OCI-LY7 (cell line): ENCODE data around the gene NIPAL1. TPM values are rescaled to one million over a fixed set of nuclear protein-coding genes. Genes with fewer than 3 reads are reported as not detected.
A peak's percentile ranks its signal among the peaks of the same experiment; 100 is the strongest.

ENCODE experiments used
- BruUV-seq: library from RNA; stranded (reverse); fragments of 400-500 nt; replicated peaks from 2 replicates; lab custom pipeline; 2021; lab: Mats Ljungman, UMichigan
- CTCF ChIA-PET: fragments of 300-600 bp; sonication (Branson Sonifier 250); formaldehyde crosslinking; loops from one replicate; lab custom pipeline; 2022; ENCODE audit warnings: antibody characterized with exemption; ENCODE audit not compliant: unreplicated experiment; lab: Charles Lee
- POLR2A ChIA-PET: fragments of 300-600 bp; sonication (Branson Sonifier 250); formaldehyde crosslinking; loops from one replicate; lab custom pipeline; 2022; ENCODE audit warnings: antibody characterized with exemption; lab: Charles Lee
- DNase-seq: peaks from one replicate; pipeline ENCODE4 v3.0.0-alpha.2; 2015; ENCODE audit warnings: low spot score
- H2AFZ ChIP-seq: fragments of 200-600 bp; sonication (generic), shearing (Covaris generic); 2 replicates; pipeline ENCODE4 v1.6.1; 2014; ENCODE audit warnings: mild to moderate bottlenecking, antibody characterized with exemption, low read length, moderate library complexity
- H3K27ac ChIP-seq: fragments of 200-600 bp; sonication (generic); 2 replicates; pipeline ENCODE4 v1.5.1; 2014; ENCODE audit warnings: mixed run types, low read depth, mild to moderate bottlenecking, moderate library complexity, low read length, inconsistent platforms; ENCODE audit not compliant: poor library complexity, severe bottlenecking
- H3K36me3 ChIP-seq: fragments of 200-600 bp; sonication (generic); 2 replicates; pipeline ENCODE4 v1.6.1; 2014; ENCODE audit warnings: mild to moderate bottlenecking, antibody characterized with exemption, low read length, moderate library complexity, mixed read lengths; ENCODE audit not compliant: insufficient read depth
- H3K4me1 ChIP-seq: fragments of 200-600 bp; sonication (generic); 2 replicates; pipeline ENCODE4 v1.5.1; 2014; ENCODE audit warnings: mild to moderate bottlenecking, low read length; ENCODE audit not compliant: insufficient read depth, poor library complexity, severe bottlenecking
- H3K4me2 ChIP-seq: fragments of 200-600 bp; sonication (generic); 2 replicates; pipeline ENCODE4 v1.6.1; 2014; ENCODE audit warnings: mild to moderate bottlenecking, low read length
- H3K4me3 ChIP-seq: fragments of 200-600 bp; sonication (generic); 2 replicates; pipeline ENCODE4 v1.5.1; 2014; ENCODE audit warnings: mild to moderate bottlenecking, low read depth, low read length; ENCODE audit not compliant: poor library complexity, severe bottlenecking
- H3K79me2 ChIP-seq: fragments of 200-600 bp; sonication (generic); 2 replicates; pipeline ENCODE4 v1.6.1; 2016; ENCODE audit warnings: low read depth, mild to moderate bottlenecking, low read length, moderate library complexity, mixed read lengths; ENCODE audit not compliant: insufficient read depth
- H3K9me2 ChIP-seq: fragments of 200-600 bp; sonication (generic); 2 replicates; pipeline ENCODE4 v1.6.1; 2016; ENCODE audit warnings: mild to moderate bottlenecking, low read length, mixed read lengths; ENCODE audit not compliant: insufficient read depth
- H3K9me3 ChIP-seq: fragments of 200-600 bp; sonication (generic); 2 replicates; pipeline ENCODE4 v1.6.1; 2014; ENCODE audit warnings: mild to moderate bottlenecking, mixed run types, low read length, mixed read lengths
- H4K20me1 ChIP-seq: fragments of 200-600 bp; sonication (generic); 2 replicates; pipeline ENCODE4 v1.6.1; 2014; ENCODE audit warnings: mild to moderate bottlenecking, antibody characterized with exemption, low read length, moderate library complexity, mixed read lengths; ENCODE audit not compliant: insufficient read depth
- EZH2phosphoT487 ChIP-seq: fragments of 200-600 bp; sonication (generic); IDR thresholded peaks from 2 replicates; pipeline ENCODE4 v1.6.1; 2018; ENCODE audit warnings: low read depth, borderline replicate concordance, mild to moderate bottlenecking, mixed run types, antibody characterized with exemption, low read length, moderate library complexity, mixed read lengths
- intact Hi-C: fragments of 100-400 bp; cut with micrococcal nuclease; formaldehyde crosslinking; loops from one replicate; pipeline ENCODE4 v1.10.0; 2022; ENCODE audit not compliant: unreplicated experiment
- total RNA-seq, 2 experiments: library from RNA; depleted of rRNA in 1 of 2; stranded (reverse); fragments of >200 nt in 1 of 2; shearing (Covaris generic) in 1 of 2; gene quantifications; 2 replicates each; pipeline ENCODE4 v1.2.3, GENCODE V29; 2014 to 2022
- TF ChIP-seq, protein P1 (sequence below): fragments of 200-600 bp; sonication (generic); conservative IDR thresholded peaks from 2 replicates; pipeline ENCODE4 v1.5.1; 2014; ENCODE audit warnings: mild to moderate bottlenecking, antibody characterized with exemption, low read length, moderate library complexity, mixed read lengths

The NIPAL1 gene
- total RNA-seq, 2 experiments from 2014 or later = 0.28 to 1.9 TPM

DNA sequence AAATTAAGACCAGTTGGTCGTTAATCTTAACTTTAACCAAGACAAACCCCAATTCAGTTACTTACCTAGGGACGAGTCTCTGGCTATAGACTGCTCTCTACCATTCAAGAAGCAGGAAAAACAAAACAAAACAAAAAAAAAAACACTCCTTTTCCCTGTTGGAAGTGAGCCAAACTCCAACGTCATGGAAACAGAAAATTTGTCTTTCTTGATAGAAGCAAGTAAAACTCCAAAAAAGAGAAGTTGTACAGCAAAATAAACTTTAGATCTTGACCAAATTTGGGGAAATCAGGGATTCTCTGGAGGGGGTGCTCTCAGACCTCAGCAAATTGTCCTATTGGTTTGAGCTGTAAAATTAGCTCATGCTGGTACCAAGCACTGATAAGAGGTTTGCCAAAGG is 3.7 kb upstream of the NIPAL1 start:
- Histone ChIP-seq H2AFZ (no peak overlapping the region), H3K4me3 (no peak overlapping the region), H3K4me1 (peaks cover 9% of the 10 kb centered on the region), H3K27ac (no peak overlapping the region), H3K4me2 (no peak overlapping the region), H3K36me3 (no peaks in the 10 kb centered on the region), H3K79me2 (no peaks in the 10 kb centered on the region), H3K9me2 (no peaks in the 10 kb centered on the region), H4K20me1 (no peaks in the 10 kb centered on the region), H3K9me3 (peaks cover 5% of the 10 kb centered on the region; the same call in 1 of the 2 replicates)
- POLR2A ChIA-PET = interaction anchor here (0.7 kb wide), 1 partner anchor 1485 kb away, joined by 3 read pairs; no protein-coding TSS in a partner anchor
- no peak for DNase-seq
- no peak for TF ChIP-seq EZH2phosphoT487
- TF ChIP-seq, protein P1, sequence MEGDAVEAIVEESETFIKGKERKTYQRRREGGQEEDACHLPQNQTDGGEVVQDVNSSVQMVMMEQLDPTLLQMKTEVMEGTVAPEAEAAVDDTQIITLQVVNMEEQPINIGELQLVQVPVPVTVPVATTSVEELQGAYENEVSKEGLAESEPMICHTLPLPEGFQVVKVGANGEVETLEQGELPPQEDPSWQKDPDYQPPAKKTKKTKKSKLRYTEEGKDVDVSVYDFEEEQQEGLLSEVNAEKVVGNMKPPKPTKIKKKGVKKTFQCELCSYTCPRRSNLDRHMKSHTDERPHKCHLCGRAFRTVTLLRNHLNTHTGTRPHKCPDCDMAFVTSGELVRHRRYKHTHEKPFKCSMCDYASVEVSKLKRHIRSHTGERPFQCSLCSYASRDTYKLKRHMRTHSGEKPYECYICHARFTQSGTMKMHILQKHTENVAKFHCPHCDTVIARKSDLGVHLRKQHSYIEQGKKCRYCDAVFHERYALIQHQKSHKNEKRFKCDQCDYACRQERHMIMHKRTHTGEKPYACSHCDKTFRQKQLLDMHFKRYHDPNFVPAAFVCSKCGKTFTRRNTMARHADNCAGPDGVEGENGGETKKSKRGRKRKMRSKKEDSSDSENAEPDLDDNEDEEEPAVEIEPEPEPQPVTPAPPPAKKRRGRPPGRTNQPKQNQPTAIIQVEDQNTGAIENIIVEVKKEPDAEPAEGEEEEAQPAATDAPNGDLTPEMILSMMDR = no peak
- BruUV-seq = no TSS peak
- intact Hi-C loops = no loop called here
- CTCF ChIA-PET = no interaction called here

DNA sequence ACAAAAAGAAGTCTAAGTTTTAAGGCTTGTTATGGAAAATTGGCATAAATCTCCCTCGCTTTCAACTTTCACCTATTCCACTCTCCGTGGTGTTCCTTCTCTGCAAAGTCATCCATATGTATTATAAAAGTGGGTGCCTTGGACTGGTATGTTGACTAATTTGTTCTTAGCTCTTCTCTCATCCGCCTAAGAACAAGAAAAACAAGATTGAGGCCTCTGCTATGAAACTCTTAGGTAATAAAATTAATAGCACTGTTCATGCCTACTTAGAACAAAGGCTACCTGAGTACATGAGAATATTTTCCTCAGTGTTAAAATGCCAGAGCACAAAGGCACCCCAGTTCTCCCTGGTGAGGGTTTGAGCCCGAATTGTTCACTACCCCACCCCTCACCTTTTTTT is 1.4 kb upstream of the NIPAL1 start:
- H3K79me2 ChIP-seq = no peaks in the 10 kb centered on the region
- H3K4me3 ChIP-seq = no peak overlapping the region
- POLR2A ChIA-PET = interaction anchor here (0.6 kb wide), 2 partner anchors 24 to 912 kb away, joined by 3 read pairs; no protein-coding TSS in a partner anchor
- no peak overlapping the region for H2AFZ ChIP-seq
- H3K36me3 ChIP-seq = no peaks in the 10 kb centered on the region
- peaks cover 9% of the 10 kb centered on the region for H3K4me1 ChIP-seq
- no peaks in the 10 kb centered on the region for H3K9me2 ChIP-seq
- no peaks in the 10 kb centered on the region for H4K20me1 ChIP-seq
- H3K9me3 ChIP-seq = no peaks in the 10 kb centered on the region
- intact Hi-C loops = loop anchor here (5.0 kb wide), 2 partner anchors 88 to 257 kb away; no protein-coding TSS in a partner anchor
- TF ChIP-seq, protein P1 = no peak
- TF ChIP-seq EZH2phosphoT487 = no peak
- DNase-seq = no peak
- H3K27ac ChIP-seq = no peak overlapping the region
- CTCF ChIA-PET = no interaction called here
- no TSS peak for BruUV-seq
- H3K4me2 ChIP-seq = no peak overlapping the region

DNA sequence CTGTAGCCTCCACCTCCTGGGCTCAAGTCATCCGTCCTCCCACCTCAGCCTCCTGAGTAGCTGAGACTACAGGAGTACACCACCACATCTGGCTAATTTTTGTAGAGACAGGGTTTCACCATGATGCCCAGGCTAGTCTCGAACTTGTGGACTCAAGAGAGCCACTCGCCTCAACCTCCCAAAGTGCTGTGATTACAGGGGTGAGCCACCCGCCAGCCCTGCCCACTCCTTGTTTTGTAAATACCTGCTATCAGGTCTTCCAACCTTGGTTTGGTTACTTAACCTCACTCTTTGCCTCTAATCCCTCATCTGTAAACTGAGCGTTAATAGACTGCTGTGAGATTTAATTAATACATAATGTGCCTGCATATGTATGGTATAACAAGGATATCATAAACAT is 894 bp upstream of the NIPAL1 start:
- DNase-seq = no peak
- H4K20me1 ChIP-seq = no peaks in the 10 kb centered on the region
- TF ChIP-seq, protein P1 = no peak
- no peak for TF ChIP-seq EZH2phosphoT487
- no peaks in the 10 kb centered on the region for H3K9me3 ChIP-seq
- peaks cover 9% of the 10 kb centered on the region for H3K4me1 ChIP-seq
- peak overlapping the region; percentile 89; the same call in 1 of the 2 replicates for H2AFZ ChIP-seq
- no TSS peak for BruUV-seq
- H3K4me2 ChIP-seq = peak overlapping the region; percentile 84
- no peaks in the 10 kb centered on the region for H3K79me2 ChIP-seq
- H3K9me2 ChIP-seq = no peaks in the 10 kb centered on the region
- H3K36me3 ChIP-seq = no peaks in the 10 kb centered on the region
- intact Hi-C loops = loop anchor here (1.0 to 5.0 kb wide), 4 partner anchors 31 to 257 kb away; no protein-coding TSS in a partner anchor
- POLR2A ChIA-PET = interaction anchor here (0.6 to 0.9 kb wide), 3 partner anchors 9 to 24 kb away, joined by 3 to 4 read pairs (median 3); no protein-coding TSS in a partner anchor
- H3K27ac ChIP-seq = no peak overlapping the region
- CTCF ChIA-PET = no interaction called here
- peak overlapping the region; percentile 73 for H3K4me3 ChIP-seq
